Right hindlimb (tissue), 1 donor: Measurements from ENCODE around the gene PARD3B.
"Not testable (repeated sequence)": the region's sequence is repeated elsewhere in the genome, so short reads cannot be mapped to it uniquely, and the experiment has no call there.

Experiments used
- DNase-seq: peaks from one replicate; pipeline ENCODE4 v3.0.0-alpha.2; 2018

Gene PARD3B

DNA sequence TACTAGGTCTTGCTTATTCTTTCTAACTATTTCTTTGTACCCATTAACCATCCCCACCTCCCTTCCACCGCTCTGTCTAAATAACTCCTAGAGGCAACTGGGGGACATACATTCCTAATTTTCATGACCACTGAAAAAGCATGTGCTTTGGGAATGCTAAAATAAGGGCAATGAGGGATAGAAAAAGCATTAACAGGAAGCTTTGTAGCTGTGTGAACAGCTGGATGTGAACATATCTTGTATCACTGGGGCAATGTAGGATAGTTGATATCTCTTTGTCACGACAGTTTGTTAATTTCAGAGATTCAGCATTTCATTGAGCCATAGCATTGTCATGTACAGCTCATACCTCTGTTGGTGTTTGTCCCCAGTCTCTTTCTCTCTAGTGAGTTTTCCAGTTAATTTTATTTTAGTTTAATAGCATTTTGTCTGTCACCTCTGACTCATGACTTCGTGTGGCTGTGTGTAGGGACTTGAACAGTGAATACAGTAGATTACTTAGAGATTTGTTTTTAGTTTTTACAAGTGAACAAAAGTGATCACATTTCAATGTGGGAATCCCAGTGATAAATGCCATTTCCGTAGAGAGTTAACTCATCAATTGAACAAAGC lies 906.7 kb downstream of the PARD3B start:
- DNase-seq = no peak

- no peak for DNase-seq
Measured at GRCh38 chr2:205453202-205453601, 907.9 kb downstream of the PARD3B start.

DNA sequence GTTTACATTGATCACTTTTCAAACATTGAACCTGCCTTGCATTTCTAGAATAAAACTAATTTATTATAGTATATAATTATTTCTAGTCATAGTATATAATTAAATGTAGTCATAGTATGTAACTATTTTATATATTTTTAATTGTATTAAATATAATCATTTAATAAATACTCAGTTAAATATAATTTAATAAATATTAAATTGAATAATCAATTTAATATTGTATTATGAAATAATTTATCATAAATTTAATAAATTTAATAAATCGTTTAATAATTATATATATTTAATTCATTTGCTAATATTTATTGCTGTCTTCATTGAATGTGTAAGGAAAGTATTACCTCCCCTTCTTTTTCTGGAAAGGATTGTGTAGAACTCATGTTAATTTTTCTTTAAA lies 911.4 kb downstream of the PARD3B start:
- DNase-seq = no peak

GRCh38 chr2:205460217-205460616 lies 914.9 kb downstream of the PARD3B start:
- no peak for DNase-seq

DNA sequence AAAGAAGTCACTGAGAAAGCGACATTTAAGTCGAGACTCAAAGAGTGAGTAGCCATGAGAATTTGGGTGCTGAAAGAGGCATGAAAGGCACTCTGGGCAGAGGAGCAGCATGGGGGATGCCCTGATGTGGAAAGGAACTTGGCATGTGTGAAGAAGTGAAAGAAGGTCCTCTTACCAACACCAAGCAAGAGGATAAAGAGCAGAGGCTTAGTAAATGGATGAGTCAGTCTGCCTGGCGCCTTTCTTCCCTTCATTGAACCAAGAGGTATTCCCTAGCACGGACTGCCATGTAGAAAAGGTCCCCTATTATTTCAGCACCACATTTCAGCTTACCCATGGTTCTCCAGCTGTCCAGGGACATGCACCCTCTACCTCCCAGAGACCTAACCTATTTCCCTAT lies 915.9 kb downstream of the PARD3B start:
- no peak for DNase-seq

- DNase-seq = no peak
Measured at GRCh38 chr2:205461678-205462665, 916.7 kb downstream of the PARD3B start.

- no peak for DNase-seq
Measured at GRCh38 chr2:205462681-205463345, 917.5 kb downstream of the PARD3B start.

- DNase-seq = peak; percentile 24
Measured at GRCh38 chr2:205463466-205464025, 918.3 kb downstream of the PARD3B start.

DNA sequence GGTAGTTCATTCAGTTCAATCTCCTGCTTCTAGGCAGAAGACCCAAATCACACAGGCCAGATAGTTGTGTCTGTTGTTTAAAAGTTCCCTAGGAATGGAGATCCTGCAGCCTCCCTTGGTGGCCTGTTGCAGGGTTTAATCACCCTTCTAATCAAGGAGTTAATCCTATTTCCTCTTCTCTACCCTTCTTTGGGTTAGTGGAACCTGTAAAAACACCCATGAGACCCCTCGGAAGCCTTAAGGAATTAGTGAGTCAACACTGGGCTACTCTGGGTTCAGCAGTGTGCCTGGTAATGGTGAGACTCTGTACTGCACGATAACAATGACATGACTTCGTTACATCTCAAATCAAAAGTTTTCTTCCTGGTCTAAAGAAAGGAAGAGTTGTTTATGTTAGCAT lies 919.4 kb downstream of the PARD3B start:
- no peak for DNase-seq

- no peak for DNase-seq
Measured at GRCh38 chr2:205465791-205466190, 920.5 kb downstream of the PARD3B start.

GRCh38 chr2:205471776-205472175 lies 926.5 kb downstream of the PARD3B start:
- no peak for DNase-seq

- no peak for DNase-seq
Measured at GRCh38 chr2:205473791-205474190, 928.5 kb downstream of the PARD3B start.

DNA sequence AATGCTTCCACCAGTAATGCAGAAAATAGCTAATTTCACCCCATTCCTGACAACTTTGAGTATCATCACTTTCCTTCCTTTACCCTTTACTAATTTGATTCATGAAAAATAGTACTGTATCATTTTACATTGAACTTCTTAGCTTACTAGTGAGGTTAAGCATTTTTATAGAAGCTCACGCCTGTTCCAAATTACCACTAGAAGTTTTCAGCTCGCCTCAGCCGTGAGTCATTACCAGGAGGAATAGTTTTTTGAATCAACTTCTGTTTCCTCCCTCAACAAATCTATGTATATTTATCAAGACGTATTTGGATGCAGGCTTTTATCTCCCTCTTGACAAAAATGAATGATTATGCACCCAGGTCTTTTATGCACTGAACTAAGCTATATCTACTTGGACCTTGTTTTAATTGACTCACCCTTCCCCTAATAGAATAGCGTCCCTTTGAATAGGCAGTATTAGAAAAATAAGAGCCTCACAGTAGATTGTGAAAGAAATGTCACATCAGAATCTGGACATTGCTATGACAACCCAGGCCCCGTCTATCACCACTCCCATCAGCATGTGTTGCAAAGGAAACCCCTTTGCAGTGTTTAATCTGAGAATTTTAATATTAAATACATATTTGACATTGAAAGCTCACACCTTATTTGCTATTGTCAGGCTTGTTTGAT lies 929.6 kb downstream of the PARD3B start:
- DNase-seq = no peak

- DNase-seq = no peak
Measured at GRCh38 chr2:205475416-205475768, 930.1 kb downstream of the PARD3B start.

DNA sequence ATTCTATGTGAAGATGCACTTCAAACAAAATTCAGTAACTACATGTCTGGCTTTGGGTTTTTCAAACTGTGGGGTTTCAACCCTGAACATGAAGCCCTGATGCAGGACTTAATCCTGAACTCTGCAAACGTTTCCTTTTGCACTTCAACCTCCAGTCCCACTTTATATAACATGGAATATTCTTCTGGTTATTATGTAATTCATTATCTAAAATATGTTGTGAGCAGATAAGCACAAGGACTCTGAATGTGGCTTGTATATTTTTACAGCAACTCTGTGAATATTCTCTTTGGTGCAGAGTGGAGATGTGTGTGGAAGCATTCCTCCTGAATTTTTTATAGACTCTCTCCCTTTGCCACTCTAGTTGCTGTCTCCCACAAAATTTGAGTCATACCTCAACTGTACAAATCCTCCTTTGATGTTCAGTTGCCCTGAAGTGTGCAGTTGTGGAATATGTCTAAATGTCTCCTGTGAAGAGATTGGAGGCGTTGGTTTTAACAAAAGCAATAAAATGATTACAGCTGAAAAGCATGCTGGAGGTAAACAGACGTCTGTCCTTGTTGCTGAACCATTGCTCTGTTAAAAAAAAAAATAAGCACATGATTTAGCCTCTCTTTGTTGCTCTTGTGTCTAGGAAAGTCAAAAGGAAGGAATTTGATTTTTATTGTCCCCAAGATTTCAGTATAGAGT lies 931.9 kb downstream of the PARD3B start:
- no peak for DNase-seq

DNA sequence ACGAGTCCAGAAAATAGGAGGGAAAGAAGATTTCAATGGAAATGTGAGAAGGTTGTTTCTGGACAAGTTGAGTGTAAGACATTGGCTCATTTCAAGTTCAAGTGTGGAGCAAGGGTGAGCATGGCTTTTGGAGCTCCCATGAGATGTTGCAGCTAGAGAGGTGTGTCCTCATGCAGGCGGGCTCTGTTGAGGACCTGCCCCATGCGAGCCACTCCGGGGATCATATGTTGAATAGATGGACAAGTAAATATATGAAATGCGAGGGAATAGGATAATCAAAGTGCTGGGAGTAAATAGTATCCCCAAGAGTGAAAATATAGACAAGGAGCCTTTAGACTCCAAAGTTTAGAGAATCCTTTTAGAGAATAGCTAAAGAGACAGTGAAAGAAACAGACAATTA lies 936.6 kb downstream of the PARD3B start:
- DNase-seq = no peak

DNA sequence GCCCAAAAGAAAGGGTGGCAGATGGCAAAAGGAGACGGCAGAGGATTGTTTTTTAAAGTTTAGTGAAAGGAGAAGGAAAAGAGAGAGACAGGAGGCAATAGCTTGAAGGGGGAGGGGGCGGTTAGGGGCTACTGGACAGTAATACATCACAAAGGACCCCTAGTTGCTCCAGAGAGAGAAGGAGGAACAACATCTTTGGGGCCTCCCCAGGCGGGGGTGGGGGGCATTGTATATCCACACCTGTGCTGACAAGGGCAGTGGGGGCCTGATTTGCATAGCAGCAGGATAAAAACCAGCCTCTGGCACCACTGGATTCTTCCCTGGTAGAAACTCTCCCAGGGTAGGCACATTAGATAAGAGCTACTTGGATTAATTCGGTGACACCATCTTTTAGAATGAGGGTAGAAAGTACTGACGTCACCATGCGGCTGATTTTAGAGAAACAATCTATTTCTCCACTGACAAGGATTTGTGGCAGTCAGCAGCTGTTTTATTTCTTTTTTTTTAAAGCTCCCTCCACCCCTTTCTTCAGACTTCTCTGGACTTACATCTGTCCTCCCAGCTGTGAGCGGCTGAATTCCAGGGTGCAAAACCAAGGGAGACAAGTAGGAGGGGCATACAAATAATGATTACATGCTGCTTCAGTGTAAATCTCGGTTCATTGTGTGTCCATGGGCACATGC lies 937.3 kb downstream of the PARD3B start:
- DNase-seq = peak; percentile 74

GRCh38 chr2:205483095-205483494 lies 937.8 kb downstream of the PARD3B start:
- DNase-seq = no peak

GRCh38 chr2:205484215-205484614 lies 938.9 kb downstream of the PARD3B start:
- DNase-seq = no peak

DNA sequence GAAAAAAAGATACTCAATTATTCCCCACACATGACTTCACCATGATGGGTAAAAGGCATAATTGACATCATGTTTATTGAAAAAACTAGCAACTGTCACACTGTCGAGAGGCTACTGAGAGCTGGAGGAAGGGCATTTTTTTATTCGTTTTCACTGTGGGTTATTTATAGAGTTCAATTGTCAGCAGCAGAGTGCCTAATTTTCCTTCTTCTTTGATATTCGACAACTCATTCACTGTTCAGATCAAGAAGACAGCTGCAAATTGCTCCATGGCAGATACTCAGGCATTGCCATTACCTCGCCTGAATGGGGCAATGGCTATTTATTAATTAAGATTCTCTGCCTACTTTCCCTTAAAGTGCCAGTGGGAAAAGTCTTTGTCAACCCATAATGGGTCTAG lies 939.5 kb downstream of the PARD3B start:
- no peak for DNase-seq

DNA sequence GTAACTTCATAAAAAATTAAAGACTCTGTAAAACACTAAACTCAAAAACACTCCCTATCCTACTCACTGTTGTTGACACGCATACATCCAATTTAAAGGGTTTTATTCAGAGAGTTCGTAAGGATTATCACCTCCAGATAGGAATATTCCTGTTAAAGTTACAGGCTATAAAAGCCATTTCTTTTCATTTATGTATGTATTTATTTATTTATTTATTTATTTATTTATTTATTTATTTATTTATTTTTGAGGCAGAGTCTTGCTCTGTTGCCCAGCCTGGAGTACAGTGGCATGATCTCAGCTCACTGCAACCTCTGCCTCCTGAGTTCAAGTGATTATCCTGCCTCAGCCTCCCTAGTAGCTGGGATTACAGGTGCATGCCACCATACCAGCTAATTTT lies 948.3 kb downstream of the PARD3B start:
- not testable (repeated sequence) for DNase-seq
